ENCODE results near the gene ACTG1.

ACTG1 gene

DNA sequence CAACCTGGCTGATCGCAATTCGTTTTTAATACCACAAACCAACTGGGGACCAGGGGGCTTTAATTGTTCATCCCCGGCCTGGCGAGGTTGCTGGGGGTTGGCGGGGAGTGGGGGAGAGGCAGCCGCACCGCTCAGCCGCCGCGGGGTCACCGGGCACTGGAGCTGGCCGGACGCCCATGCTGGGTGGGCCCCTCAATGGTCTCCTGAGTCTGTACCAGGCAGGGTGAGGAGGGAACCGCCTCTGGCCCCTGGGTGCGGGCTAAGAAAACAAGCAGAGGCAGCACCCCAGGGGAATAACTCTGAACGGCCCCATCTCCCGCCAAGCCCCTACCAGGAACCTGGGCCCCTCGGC, 43.9 kb downstream of the ACTG1 start:
- Mint-ChIP-seq H3K4me1 (ENCODE audit: low read depth) (no peaks in the 10 kb centered on the region), H3K27me3 (ENCODE audit: low read depth) (no peaks in the 10 kb centered on the region), H3K9me3 (no peaks in the 10 kb centered on the region), H3K27ac (no peak overlapping the region), H3K36me3 (ENCODE audit: low read depth) (no peaks in the 10 kb centered on the region), H3K4me3 (no peak overlapping the region)

DNA sequence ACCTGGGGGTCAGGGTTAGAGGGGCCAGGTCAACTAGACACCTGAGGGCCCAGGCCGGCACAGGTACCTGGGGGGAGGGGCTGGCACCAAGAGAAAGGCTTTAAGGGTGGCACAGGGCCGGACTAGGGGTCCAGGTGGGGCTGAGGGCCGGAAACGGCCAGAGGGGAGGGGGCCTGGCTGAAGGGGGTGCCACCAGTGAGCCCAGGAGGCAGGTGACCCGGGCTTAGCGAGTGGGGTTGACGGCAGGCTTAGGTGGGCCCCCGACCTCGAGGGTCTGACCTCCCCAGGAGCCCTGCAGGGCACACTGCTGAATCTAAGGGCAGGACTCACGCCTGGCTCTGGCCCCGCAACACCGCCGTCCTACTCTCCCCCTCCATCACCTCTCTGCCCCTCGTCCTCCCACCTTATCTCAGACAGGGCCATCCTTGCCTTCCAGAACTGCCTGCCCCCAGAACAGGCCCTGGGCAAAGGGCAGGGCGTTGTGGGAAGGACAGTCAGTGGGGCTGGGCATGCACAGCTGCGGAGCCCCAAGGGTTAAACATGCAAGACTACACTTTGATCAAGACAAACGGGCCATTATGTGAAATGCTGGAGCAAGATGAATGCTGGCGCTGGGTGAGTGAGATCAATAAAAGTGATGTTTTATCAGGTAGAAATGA, 44.4 kb downstream of the ACTG1 start:
- no peaks in the 10 kb centered on the region for H3K36me3 Mint-ChIP-seq (ENCODE audit: low read depth)
- no peaks in the 10 kb centered on the region for H3K27me3 Mint-ChIP-seq (ENCODE audit: low read depth)
- no peaks in the 10 kb centered on the region for H3K9me3 Mint-ChIP-seq
- no peaks in the 10 kb centered on the region for H3K4me1 Mint-ChIP-seq (ENCODE audit: low read depth)
- H3K27ac Mint-ChIP-seq, result no peak overlapping the region
- H3K4me3 Mint-ChIP-seq, result no peak overlapping the region

DNA sequence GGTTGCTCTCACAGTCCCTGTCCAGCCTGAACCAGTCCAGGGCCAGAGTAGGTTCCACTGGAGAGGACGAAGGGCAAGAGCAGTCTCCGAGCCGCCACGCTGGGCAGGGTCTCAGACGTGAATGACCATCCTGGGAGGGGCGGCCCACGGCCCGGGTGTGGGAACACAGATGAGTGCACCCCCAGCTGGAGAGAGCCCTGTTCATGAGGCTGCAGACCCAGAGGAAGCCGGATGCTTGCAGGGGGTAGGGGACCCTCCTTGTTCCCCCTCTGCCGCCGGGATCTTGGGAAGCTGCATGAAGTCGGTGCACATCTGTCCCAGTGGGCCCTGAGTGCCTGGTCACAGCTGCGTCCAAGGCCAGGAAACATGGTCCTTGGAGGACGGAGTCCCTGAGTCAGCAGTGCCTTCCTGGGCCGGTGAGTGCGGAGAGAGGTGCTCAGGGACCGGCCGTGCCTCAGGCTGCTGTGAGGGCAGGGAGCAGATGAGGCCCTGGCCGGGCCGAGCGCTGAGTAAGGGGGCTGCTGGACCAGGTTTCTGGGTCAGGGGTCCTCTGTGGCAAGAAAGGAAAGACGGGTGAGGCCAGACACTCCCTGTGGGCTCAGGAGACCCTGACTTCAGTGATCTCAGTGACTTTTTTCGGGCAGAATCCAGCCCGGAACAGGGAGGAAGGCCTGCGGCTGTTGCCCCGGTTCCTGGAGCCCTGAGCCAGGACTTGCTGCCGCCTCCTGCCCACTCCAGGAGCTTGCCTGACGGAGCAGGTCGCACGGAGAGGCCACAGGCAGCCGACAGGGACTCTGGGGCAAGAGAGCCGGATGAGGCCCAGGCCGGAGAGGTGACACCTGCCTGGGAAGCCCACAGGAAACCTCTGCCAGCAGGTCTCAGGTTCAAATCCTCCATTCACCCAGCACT, 45.8 kb downstream of the ACTG1 start:
- H3K27ac Mint-ChIP-seq, result no peak overlapping the region
- H3K36me3 Mint-ChIP-seq (ENCODE audit: low read depth), result no peaks in the 10 kb centered on the region
- no peaks in the 10 kb centered on the region for H3K9me3 Mint-ChIP-seq
- H3K4me3 Mint-ChIP-seq, result no peak overlapping the region
- H3K27me3 Mint-ChIP-seq (ENCODE audit: low read depth), result no peaks in the 10 kb centered on the region
- H3K4me1 Mint-ChIP-seq (ENCODE audit: low read depth), result no peaks in the 10 kb centered on the region

DNA sequence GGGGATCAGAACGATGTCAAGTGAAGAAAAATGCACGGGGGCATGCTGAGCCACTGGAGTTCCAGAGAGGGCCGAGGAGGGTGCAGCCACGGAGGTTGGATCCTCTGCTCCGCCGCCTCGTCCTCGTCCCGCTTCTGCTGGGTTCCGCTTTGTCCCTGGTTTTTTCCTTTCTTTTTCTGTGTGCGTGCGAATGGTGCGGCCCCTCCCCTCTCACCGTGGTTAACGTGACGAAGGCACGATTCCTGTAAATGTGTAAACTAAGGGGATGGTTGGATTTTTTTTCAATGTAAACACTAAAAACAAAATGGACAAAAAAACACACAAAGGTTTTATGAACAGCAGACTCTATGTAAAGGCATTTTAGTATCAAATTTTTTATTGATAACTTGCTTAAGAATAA, 46.7 kb downstream of the ACTG1 start:
- no peaks in the 10 kb centered on the region for H3K27me3 Mint-ChIP-seq (ENCODE audit: low read depth)
- H3K4me3 Mint-ChIP-seq, result no peak overlapping the region
- H3K36me3 Mint-ChIP-seq (ENCODE audit: low read depth), result no peaks in the 10 kb centered on the region
- no peak overlapping the region for H3K27ac Mint-ChIP-seq
- H3K4me1 Mint-ChIP-seq (ENCODE audit: low read depth), result no peaks in the 10 kb centered on the region
- H3K9me3 Mint-ChIP-seq, result no peaks in the 10 kb centered on the region

DNA sequence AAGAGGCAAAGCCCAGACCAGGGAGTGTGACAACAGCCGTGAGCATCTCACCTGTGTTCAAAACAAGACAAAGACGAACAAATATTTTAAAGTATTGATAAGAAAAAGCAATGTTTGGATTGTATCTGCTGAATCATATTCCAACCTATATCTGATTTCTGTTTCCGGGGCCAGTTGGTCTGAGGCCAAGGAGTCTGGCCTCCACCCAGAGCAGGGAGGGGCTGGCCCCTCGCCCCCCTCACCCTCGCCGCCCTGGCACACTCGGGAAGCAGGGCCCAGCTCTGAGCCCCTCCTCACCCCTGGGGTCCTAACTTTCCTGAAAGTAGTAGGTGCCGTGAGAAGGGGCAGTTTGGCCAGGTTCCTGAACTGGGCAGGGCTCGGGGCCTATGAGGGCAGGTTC, 48.0 kb downstream of the ACTG1 start:
- Mint-ChIP-seq H3K27ac (no peak overlapping the region), H3K4me1 (ENCODE audit: low read depth) (no peaks in the 10 kb centered on the region), H3K27me3 (ENCODE audit: low read depth) (no peaks in the 10 kb centered on the region), H3K36me3 (ENCODE audit: low read depth) (no peaks in the 10 kb centered on the region), H3K9me3 (no peaks in the 10 kb centered on the region), H3K4me3 (no peak overlapping the region)

DNA sequence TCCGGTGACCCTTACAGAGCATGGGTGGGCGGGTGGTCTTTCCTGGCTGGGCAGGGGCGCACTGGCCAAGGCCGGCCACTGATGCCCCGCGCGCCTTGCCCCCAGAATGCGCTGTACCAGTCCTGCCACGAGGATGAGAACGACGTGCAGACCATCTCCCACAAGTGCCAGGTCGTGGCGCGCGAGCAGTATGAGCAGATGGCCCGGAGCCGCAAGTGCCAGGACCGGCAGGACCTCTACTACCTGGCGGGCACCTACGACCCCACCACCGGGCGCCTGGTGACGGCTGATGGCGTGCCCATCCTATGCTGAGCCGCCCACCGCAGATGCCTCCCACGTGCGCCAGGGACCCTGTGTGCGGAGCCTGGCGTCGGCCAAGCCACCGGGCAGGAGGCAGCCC, 49.1 kb downstream of the ACTG1 start:
- H3K36me3 Mint-ChIP-seq (ENCODE audit: low read depth), result no peaks in the 10 kb centered on the region
- H3K4me3 Mint-ChIP-seq, result no peak overlapping the region
- H3K27ac Mint-ChIP-seq, result no peak overlapping the region
- H3K9me3 Mint-ChIP-seq, result no peaks in the 10 kb centered on the region
- no peaks in the 10 kb centered on the region for H3K27me3 Mint-ChIP-seq (ENCODE audit: low read depth)
- no peaks in the 10 kb centered on the region for H3K4me1 Mint-ChIP-seq (ENCODE audit: low read depth)

DNA sequence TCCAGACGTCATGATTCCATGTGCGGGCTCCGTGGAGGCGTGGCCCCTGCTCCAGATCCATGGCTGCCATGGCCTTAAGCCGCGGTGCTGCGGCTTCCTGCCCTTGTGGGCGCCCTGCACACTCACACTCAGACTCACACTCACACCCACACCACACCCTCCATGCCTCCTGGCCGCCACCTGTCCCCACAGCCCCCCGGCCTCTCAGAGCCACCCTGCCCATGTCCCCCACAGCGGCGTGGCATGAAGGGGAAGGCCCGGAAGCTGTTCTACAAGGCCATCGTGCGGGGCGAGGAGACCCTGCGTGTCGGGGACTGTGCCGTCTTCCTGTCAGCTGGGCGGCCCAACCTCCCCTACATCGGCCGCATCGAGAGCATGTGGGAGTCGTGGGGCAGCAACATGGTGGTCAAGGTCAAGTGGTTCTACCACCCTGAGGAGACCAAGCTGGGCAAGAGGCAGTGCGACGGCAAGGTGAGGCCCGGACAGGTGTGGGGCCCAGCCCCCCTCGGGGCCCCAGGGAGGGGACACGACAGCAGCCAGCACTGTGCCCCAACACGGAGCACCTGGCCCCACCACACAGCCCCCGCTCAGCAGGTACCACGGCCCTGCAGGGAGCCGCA, 50.0 kb downstream of the ACTG1 start:
- H3K9me3 Mint-ChIP-seq, result no peaks in the 10 kb centered on the region
- H3K27ac Mint-ChIP-seq, result no peak overlapping the region
- no peaks in the 10 kb centered on the region for H3K4me1 Mint-ChIP-seq (ENCODE audit: low read depth)
- H3K36me3 Mint-ChIP-seq (ENCODE audit: low read depth), result no peaks in the 10 kb centered on the region
- H3K27me3 Mint-ChIP-seq (ENCODE audit: low read depth), result no peaks in the 10 kb centered on the region
- no peak overlapping the region for H3K4me3 Mint-ChIP-seq

DNA sequence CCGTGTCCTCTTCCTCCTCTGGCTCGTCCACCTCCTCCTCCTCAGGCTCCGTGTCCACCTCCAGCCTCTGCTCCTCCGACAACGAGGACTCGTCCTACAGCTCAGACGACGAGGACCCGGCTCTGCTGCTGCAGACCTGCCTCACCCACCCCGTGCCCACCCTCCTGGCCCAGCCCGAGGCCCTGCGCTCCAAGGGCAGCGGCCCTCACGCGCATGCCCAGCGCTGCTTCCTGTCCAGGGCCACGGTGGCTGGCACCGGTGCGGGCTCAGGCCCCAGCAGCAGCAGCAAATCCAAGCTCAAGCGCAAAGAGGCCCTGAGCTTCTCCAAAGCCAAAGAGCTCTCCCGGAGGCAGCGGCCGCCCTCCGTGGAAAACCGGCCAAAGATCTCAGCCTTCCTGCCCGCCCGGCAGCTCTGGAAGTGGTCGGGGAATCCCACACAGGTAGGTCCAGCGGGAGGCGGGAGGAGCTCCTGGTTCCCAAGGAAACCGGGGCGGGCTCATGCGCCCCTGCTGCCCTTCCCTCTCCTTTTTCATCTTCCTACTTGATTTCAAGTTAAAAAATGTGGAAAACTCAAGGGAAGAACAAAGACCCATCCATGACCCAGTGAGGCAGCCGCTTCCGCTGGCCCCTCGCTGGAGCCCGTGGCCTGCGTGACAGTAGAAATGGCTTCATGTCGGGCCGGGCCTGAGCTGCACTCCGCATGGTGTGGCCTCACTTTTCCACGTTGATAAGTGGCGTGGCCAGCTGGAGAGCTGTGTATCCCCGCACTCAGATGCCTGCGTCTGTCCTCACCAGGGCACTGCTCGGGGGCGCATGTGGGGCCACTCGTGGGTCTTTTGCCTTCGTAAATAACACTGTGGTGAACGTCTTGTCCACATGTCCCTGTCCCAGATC, 50.7 kb downstream of the ACTG1 start:
- Mint-ChIP-seq H3K27ac (no peak overlapping the region), H3K4me1 (ENCODE audit: low read depth) (no peaks in the 10 kb centered on the region), H3K4me3 (no peak overlapping the region), H3K36me3 (ENCODE audit: low read depth) (no peaks in the 10 kb centered on the region), H3K27me3 (ENCODE audit: low read depth) (no peaks in the 10 kb centered on the region), H3K9me3 (no peaks in the 10 kb centered on the region)

DNA sequence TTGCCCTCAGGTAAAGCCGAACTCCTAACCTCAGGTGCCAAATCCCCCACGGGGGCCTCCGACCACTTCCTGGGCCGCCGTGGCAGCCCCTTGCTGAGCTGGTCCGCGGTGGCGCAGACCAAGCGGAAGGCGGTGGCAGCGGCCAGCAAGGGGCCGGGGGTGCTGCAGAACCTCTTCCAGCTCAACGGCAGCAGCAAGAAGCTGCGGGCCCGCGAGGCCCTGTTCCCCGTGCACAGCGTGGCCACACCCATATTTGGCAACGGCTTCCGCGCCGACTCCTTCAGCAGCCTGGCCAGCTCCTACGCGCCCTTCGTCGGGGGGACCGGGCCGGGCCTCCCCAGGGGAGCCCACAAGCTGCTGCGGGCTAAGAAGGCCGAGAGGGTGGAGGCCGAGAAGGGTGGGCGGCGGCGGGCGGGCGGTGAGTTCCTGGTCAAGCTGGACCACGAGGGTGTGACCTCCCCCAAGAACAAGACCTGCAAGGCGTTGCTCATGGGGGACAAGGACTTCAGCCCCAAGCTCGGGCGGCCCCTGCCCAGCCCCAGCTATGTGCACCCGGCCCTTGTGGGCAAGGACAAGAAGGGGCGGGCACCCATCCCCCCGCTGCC, 51.6 kb downstream of the ACTG1 start:
- H3K36me3 Mint-ChIP-seq (ENCODE audit: low read depth), result no peaks in the 10 kb centered on the region
- no peak overlapping the region for H3K4me3 Mint-ChIP-seq
- H3K27ac Mint-ChIP-seq, result no peak overlapping the region
- H3K9me3 Mint-ChIP-seq, result no peaks in the 10 kb centered on the region
- H3K4me1 Mint-ChIP-seq (ENCODE audit: low read depth), result no peaks in the 10 kb centered on the region
- H3K27me3 Mint-ChIP-seq (ENCODE audit: low read depth), result no peaks in the 10 kb centered on the region
